Measurements from ENCODE around the gene TRAF2.
"Not testable (repeated sequence)": the region's sequence is repeated elsewhere in the genome, so short reads cannot be mapped to it uniquely, and the experiment has no call there.

- TF ChIP-seq CTCF (IDR thresholded peaks at IDR 0.05); EZH2 (IDR thresholded peaks at IDR 0.05; ENCODE audit: borderline replicate concordance, insufficient read depth, low read depth, low read length, poor library complexity, severe bottlenecking): not testable (repeated sequence)
Measured at GRCh38 chr9:136869611-136870010, 16.7 kb upstream of the TRAF2 start.
